Spinal cord (tissue), 10 donors: ENCODE results near the gene ST7. TPM values are rescaled to one million over a fixed set of nuclear protein-coding genes. Genes with fewer than 3 reads are reported as not detected.

Experiments
- DNase-seq, 6 donors: peaks; one replicate each; pipeline versions ENCODE4 v3.0.0 to v3.0.0-alpha.2; 2013 to 2015; ENCODE audit warnings: low spot score in 6 of 6, low read depth in 4 of 6
- H3K27ac ChIP-seq: one replicate; pipeline ENCODE4 v1.5.1; 2013; ENCODE audit warnings: low read depth, low read length, control low read depth
- H3K27me3 ChIP-seq: one replicate; pipeline ENCODE4 v1.6.1; 2013; ENCODE audit warnings: low read length; ENCODE audit not compliant: control insufficient read depth, insufficient read depth
- H3K36me3 ChIP-seq: one replicate; pipeline ENCODE4 v1.6.1; 2013; ENCODE audit warnings: low read length; ENCODE audit not compliant: control insufficient read depth, insufficient read depth
- H3K4me1 ChIP-seq: one replicate; pipeline ENCODE4 v1.6.1; 2013; ENCODE audit warnings: low read length; ENCODE audit not compliant: control insufficient read depth, insufficient read depth
- H3K4me3 ChIP-seq: one replicate; pipeline ENCODE4 v1.5.1; 2013; ENCODE audit warnings: low read depth, low read length, control low read depth
- H3K9me3 ChIP-seq: one replicate; pipeline ENCODE4 v1.6.1; 2013; ENCODE audit warnings: low read length; ENCODE audit not compliant: control insufficient read depth, insufficient read depth
- WGBS: methylation state at CpG from one replicate; pipeline ENCODE4 v1.1.5; 2013; ENCODE audit warnings: missing lambda C conversion rate; ENCODE audit not compliant: insufficient coverage; 5-methylcytosine and 5-hydroxymethylcytosine counted together
- polyA plus RNA-seq, 2 donors: library from polyadenylated mRNA; unstranded; fragments of 120-200 nt; gene quantifications; one replicate each; pipeline ENCODE4 v1.2.1, GENCODE V29; 2013; ENCODE audit not compliant: insufficient read length in 2 of 2
- total RNA-seq, 2 donors: library from RNA; depleted of rRNA in 1 of 2; stranded (reverse); fragments of 120-200 nt in 1 of 2; fragments of >200 nt in 1 of 2; gene quantifications; one replicate each; pipeline versions ENCODE4 v1.2.3 to v1.2.4, GENCODE V29; 2013 to 2014
- donor health status: healthy.

The ST7 gene
- total and polyA plus RNA-seq, 4 donors = 27.0 to 35.7 (median 31.8) TPM

DNA sequence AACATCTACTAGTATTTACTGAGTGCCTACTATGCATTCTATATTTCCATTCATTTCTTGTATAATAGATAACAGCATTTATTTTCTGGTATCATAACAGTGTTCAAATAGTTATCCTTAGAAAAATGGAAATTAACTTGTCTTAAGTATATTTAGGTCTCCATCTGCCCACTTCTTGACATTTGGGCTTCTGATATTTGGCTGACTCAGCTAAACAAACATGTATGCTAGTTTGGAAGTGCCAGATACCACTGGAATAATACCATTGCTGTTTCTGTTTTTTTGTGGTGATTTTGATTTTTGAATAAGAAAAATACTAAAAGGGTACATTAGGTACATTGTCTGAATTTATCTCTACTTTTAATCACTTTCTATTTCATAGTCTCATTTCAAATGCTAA is 169.2 kb downstream of the ST7 start:
- Histone ChIP-seq H3K9me3 (no peaks in the 10 kb centered on the region), H3K4me1 (no peaks in the 10 kb centered on the region), H3K27ac (no peak overlapping the region), H3K4me3 (no peak overlapping the region), H3K27me3 (no peaks in the 10 kb centered on the region), H3K36me3 (peaks cover 4% of the 10 kb centered on the region)
- no peak for DNase-seq

- Histone ChIP-seq H3K27me3 (no peaks in the 10 kb centered on the region), H3K4me3 (no peak overlapping the region), H3K4me1 (no peaks in the 10 kb centered on the region), H3K27ac (no peak overlapping the region), H3K36me3 (peaks cover 4% of the 10 kb centered on the region), H3K9me3 (no peaks in the 10 kb centered on the region)
- no peak for DNase-seq
- 67% methylated on average over 1 of the region's 2 CpGs for WGBS
Observed at GRCh38 chr7:117123311-117123926, 170.1 kb downstream of the ST7 start.

GRCh38 chr7:117124591-117125220 is 171.4 kb downstream of the ST7 start:
- Histone ChIP-seq H3K9me3 (no peaks in the 10 kb centered on the region), H3K27me3 (no peaks in the 10 kb centered on the region), H3K4me3 (no peak overlapping the region), H3K4me1 (no peaks in the 10 kb centered on the region), H3K36me3 (peaks cover 4% of the 10 kb centered on the region), H3K27ac (no peak overlapping the region)
- 67% methylated on average over 1 of the region's 4 CpGs for WGBS
- peak in 2 of 6 donors; percentile 55 to 62 for DNase-seq

- DNase-seq = no peak
Observed at GRCh38 chr7:117126676-117127075, 173.4 kb downstream of the ST7 start.

DNA sequence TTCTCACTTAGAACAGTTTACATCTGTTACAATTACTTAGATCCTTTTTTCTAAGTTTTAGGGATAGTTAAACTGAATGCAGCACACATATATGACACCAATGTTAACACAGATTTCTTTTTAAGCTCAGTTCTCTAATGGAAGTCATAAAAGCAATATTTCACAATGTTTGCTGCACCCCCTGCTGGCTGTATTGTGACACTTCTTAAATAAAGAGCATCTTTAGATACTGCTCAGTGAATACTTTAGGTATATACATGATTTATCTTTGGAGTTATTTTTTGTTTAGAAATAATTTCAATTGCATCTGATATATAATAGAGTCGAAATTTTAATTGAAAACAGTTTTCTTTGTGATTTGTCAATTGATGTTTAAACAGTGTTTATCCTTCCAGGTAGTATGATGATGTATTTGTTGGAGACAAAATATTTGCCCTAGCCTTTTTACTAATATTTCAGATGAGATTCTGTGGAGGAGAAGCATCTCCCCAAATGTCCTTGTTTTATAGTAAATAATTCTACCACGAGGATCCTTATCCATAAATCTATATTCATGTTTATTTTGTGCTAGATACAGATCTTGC is 174.4 kb downstream of the ST7 start:
- no peaks in the 10 kb centered on the region for H3K9me3 ChIP-seq
- WGBS = no CpG with 5 or more reads among the region's 2 CpGs
- H3K27me3 ChIP-seq = no peaks in the 10 kb centered on the region
- no peaks in the 10 kb centered on the region for H3K4me1 ChIP-seq
- H3K4me3 ChIP-seq = no peak overlapping the region
- peak in 5 of 6 donors; percentile 36 to 90 (median 45) for DNase-seq
- no peak overlapping the region for H3K27ac ChIP-seq
- H3K36me3 ChIP-seq = no peaks in the 10 kb centered on the region

More at GRCh38 chr7:117126676-117127075, 173.4 kb downstream of the ST7 start:
- Histone ChIP-seq H3K9me3 (no peaks in the 10 kb centered on the region), H3K4me3 (no peak overlapping the region), H3K27ac (no peak overlapping the region), H3K36me3 (no peaks in the 10 kb centered on the region), H3K27me3 (no peaks in the 10 kb centered on the region), H3K4me1 (no peaks in the 10 kb centered on the region)
- WGBS = no CpG with 5 or more reads among the region's 1 CpG

DNA sequence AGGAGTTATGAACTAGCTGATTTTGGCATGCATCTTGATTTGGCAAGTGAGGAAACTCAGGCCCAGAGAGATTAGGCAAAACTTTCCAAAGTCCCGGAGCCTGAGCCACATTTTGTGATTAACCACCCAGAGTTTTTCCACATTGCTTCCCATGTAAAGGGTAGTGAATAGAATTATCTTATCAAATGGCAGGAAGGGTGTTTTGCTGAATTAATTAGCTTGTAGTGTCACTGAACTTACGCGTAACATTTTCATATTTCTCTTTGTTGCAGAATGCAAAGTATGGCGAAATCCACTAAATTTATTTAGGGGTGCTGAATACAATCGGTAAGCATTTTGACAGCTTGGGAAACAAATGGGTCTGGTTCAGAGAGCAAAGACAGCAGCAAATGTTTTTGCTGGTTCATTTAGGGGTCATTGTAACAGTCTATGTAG is 176.2 kb downstream of the ST7 start:
- H3K36me3 ChIP-seq = no peaks in the 10 kb centered on the region
- WGBS = no CpG with 5 or more reads among the region's 5 CpGs
- H3K27me3 ChIP-seq = no peaks in the 10 kb centered on the region
- DNase-seq = no peak
- no peak overlapping the region for H3K4me3 ChIP-seq
- H3K27ac ChIP-seq = no peak overlapping the region
- H3K9me3 ChIP-seq = no peaks in the 10 kb centered on the region
- no peaks in the 10 kb centered on the region for H3K4me1 ChIP-seq

DNA sequence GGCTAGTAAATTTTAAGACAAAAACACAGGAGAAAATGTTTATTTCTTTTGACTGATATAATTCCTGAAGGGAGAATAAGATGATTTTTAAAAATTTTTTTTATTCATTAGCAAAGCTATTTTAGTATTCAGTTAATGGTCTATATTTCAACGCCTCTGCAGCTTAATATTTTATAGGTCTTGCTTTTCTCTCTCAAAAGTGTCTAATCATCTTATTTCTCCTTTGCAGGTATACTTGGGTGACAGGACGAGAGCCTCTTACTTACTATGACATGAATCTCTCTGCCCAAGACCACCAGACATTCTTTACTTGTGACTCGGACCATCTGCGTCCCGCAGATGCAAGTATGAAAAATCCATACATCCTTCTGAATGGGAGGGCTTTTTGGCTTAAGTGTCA is 177.0 kb downstream of the ST7 start:
- Histone ChIP-seq H3K27ac (no peak overlapping the region), H3K4me1 (no peaks in the 10 kb centered on the region), H3K27me3 (no peaks in the 10 kb centered on the region), H3K36me3 (no peaks in the 10 kb centered on the region), H3K4me3 (no peak overlapping the region), H3K9me3 (no peaks in the 10 kb centered on the region)
- no peak for DNase-seq
- WGBS = no CpG with 5 or more reads among the region's 5 CpGs

GRCh38 chr7:117132321-117133120 is 179.2 kb downstream of the ST7 start:
- 100% methylated on average over 1 of the region's 6 CpGs for WGBS
- H3K27ac ChIP-seq = no peak overlapping the region
- no peaks in the 10 kb centered on the region for H3K4me1 ChIP-seq
- no peaks in the 10 kb centered on the region for H3K9me3 ChIP-seq
- no peak overlapping the region for H3K4me3 ChIP-seq
- H3K27me3 ChIP-seq = no peaks in the 10 kb centered on the region
- DNase-seq = no peak
- no peaks in the 10 kb centered on the region for H3K36me3 ChIP-seq

GRCh38 chr7:117133125-117133524 is 179.8 kb downstream of the ST7 start:
- WGBS = no CpG with 5 or more reads among the region's 1 CpG
- Histone ChIP-seq H3K4me1 (no peaks in the 10 kb centered on the region), H3K27ac (no peak overlapping the region), H3K36me3 (no peaks in the 10 kb centered on the region), H3K4me3 (no peak overlapping the region), H3K27me3 (no peaks in the 10 kb centered on the region), H3K9me3 (no peaks in the 10 kb centered on the region)
- DNase-seq = no peak
